Breast epithelium (tissue), 4 donors: ENCODE data around the gene SLC25A6. TPM values are rescaled to one million over a fixed set of nuclear protein-coding genes. Genes with fewer than 3 reads are reported as not detected.
A peak's percentile ranks its signal among the peaks of the same experiment; 100 is the strongest.

Source experiments
- DNase-seq, 2 donors: peaks; one replicate each; pipeline ENCODE4 v3.0.0-alpha.2; 2019; ENCODE audit warnings: low spot score in 2 of 2
- H3K27ac ChIP-seq, 2 donors: fragments of 200-600 bp; sonication (generic) in 1 of 2; one replicate each; pipeline ENCODE4 v1.5.1; 2016 to 2019; ENCODE audit warnings: mild to moderate bottlenecking in 1 of 2
- H3K27me3 ChIP-seq, 2 donors: fragments of 200-600 bp; sonication (generic) in 1 of 2; one replicate each; pipeline versions ENCODE4 v1.5.1 to v1.6.0; 2017 to 2019; ENCODE audit warnings: control low read depth in 1 of 2, mild to moderate bottlenecking in 1 of 2
- H3K36me3 ChIP-seq: fragments of 200-600 bp; one replicate; pipeline ENCODE4 v1.5.1; 2019
- H3K4me1 ChIP-seq, 2 donors: fragments of 200-600 bp; sonication (generic); one replicate each; pipeline ENCODE4 v1.5.1; 2016 to 2019; ENCODE audit warnings: control low read depth in 1 of 2
- H3K4me3 ChIP-seq, 3 donors: fragments of 200-600 bp; sonication (generic); 1 replicate in 2 of 3; 2 replicates in 1 of 3; pipeline ENCODE4 v1.5.1; 2016 to 2019; ENCODE audit warnings: mild to moderate bottlenecking in 3 of 3, moderate library complexity in 2 of 3
- H3K9me3 ChIP-seq, 2 donors: fragments of 200-600 bp; sonication (generic) in 1 of 2; one replicate each; pipeline ENCODE4 v1.5.1; 2016 to 2019; ENCODE audit warnings: control low read depth in 1 of 2
- POLR2A ChIP-seq: fragments of 450-650 bp; IDR thresholded peaks from one replicate; pipeline ENCODE4 v1.6.1; 2016; ENCODE audit warnings: antibody characterized with exemption, mild to moderate bottlenecking, moderate library complexity
- POLR2AphosphoS5 ChIP-seq, 3 donors: sonication (generic); formaldehyde crosslinking; IDR thresholded peaks; one replicate each; pipeline ENCODE4 v1.6.1; 2017; ENCODE audit warnings: antibody characterized with exemption in 3 of 3
- intact Hi-C: fragments of 100-400 bp; cut with DNase I; formaldehyde crosslinking; loops from one replicate; pipeline ENCODE4 v1.15.1; 2023; ENCODE audit warnings: low total_unique reads
- total RNA-seq, 3 donors: library from RNA; depleted of rRNA; stranded (reverse); fragments of >200 nt; gene quantifications; one replicate each; pipeline ENCODE4 v1.1.0, GENCODE V29; 2016
- TF ChIP-seq, protein P1 (sequence below), 3 donors: fragments of 450-650 bp; IDR thresholded peaks; one replicate each; pipeline ENCODE4 v1.5.1; 2016 to 2017; ENCODE audit warnings: antibody characterized with exemption in 3 of 3, mild to moderate bottlenecking in 3 of 3, moderate library complexity in 3 of 3

Gene SLC25A6
- 100 to 1,000 TPM; 306 to 401 (median 351) TPM for total RNA-seq

DNA sequence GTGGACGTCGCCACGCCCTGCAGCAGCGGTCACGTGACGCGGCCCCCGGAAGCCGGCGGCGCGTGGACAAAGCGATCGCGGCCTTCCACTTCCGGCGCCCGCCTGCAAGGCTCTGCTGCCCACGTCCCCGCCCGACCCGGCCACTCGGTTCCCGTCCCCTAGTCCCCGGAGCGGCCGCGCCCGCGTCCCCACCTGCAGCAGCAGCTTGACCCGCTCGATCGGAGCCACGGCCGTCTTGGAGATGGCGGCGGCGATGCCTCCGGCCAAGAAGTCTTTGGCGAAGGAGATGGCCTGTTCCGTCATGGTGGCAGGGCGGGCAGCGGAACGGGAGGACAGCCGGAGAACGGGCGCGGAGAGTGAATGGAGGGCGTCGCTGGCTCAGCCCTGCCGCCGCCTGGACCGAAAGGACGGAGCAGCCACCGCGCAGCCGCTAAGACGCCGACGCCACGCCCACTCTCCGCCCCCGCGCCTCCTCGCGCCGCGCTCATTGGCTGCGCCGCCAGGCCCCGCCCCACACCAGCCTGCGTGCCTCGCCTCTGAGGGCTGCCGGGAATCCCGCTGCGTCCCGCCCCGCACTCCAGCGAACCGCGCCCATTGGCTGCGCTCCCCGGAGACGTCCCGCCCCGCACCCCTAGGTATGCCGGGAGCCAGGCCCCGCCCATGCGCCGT, at the start of gene SLC25A6:
SLC25A6 (minus strand) TSS at position 407 of the 669 bp plus-strand sequence; CDS start at position 303, 104 bp downstream.
- peak; percentile 98 to 99 for DNase-seq
- intact Hi-C loops, result loop anchor here (5.0 to 10.0 kb wide), 2 partner anchors 60 to 203 kb away; partner anchors contain the start of genes AKAP17A and ASMTL
- peak; percentile 82 to 97 (median 88) for TF ChIP-seq POLR2AphosphoS5 (IDR thresholded peaks at IDR 0.05)
- TF ChIP-seq POLR2A, result peak; percentile 58
- TF ChIP-seq, protein P1, sequence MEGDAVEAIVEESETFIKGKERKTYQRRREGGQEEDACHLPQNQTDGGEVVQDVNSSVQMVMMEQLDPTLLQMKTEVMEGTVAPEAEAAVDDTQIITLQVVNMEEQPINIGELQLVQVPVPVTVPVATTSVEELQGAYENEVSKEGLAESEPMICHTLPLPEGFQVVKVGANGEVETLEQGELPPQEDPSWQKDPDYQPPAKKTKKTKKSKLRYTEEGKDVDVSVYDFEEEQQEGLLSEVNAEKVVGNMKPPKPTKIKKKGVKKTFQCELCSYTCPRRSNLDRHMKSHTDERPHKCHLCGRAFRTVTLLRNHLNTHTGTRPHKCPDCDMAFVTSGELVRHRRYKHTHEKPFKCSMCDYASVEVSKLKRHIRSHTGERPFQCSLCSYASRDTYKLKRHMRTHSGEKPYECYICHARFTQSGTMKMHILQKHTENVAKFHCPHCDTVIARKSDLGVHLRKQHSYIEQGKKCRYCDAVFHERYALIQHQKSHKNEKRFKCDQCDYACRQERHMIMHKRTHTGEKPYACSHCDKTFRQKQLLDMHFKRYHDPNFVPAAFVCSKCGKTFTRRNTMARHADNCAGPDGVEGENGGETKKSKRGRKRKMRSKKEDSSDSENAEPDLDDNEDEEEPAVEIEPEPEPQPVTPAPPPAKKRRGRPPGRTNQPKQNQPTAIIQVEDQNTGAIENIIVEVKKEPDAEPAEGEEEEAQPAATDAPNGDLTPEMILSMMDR (IDR thresholded peaks at IDR 0.05), result peak; percentile 39 to 53 (median 39)
- H3K27me3 ChIP-seq, result no peaks in the 10 kb centered on the region
- H3K27ac ChIP-seq, result peak within 1 kb of the TSS; percentile 97 to 99
- peaks cover 0 to 9% of the 10 kb centered on the region in 2 donors for H3K4me1 ChIP-seq
- no peaks in the 10 kb centered on the region for H3K9me3 ChIP-seq
- peak within 1 kb of the TSS; percentile 86 to 99 (median 97) for H3K4me3 ChIP-seq
- no peaks in the 10 kb centered on the region for H3K36me3 ChIP-seq

DNA sequence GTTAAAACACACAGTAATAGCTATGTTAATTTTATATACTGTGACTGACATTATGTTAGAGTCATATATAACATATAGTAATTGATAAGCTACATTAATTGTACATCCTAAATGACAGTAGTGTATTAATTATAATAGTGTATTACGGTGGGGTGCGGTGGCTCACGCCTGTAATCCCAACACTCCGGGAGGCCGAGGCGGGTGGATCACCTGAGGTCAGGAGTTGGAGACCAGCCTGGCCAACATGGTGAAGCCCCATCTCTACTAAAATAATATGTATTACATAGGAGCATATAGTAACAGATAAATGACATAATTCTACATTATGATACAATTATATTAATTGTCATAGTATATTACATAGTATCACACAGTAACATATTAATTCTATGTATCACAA, 48.6 kb upstream of the SLC25A6 start:
- no peak for TF ChIP-seq POLR2A
- TF ChIP-seq, protein P1 (IDR thresholded peaks at IDR 0.05), result no peak
- no peak for TF ChIP-seq POLR2AphosphoS5 (IDR thresholded peaks at IDR 0.05)
- intact Hi-C loops, result no loop called here
- no peak overlapping the region for H3K27ac ChIP-seq
- H3K9me3 ChIP-seq, result no peaks in the 10 kb centered on the region
- no peaks in the 10 kb centered on the region for H3K4me1 ChIP-seq
- no peaks in the 10 kb centered on the region for H3K36me3 ChIP-seq
- H3K27me3 ChIP-seq, result no peaks in the 10 kb centered on the region
- peak in 1 of 2 donors; percentile 12 for DNase-seq
- H3K4me3 ChIP-seq, result no peak overlapping the region

DNA sequence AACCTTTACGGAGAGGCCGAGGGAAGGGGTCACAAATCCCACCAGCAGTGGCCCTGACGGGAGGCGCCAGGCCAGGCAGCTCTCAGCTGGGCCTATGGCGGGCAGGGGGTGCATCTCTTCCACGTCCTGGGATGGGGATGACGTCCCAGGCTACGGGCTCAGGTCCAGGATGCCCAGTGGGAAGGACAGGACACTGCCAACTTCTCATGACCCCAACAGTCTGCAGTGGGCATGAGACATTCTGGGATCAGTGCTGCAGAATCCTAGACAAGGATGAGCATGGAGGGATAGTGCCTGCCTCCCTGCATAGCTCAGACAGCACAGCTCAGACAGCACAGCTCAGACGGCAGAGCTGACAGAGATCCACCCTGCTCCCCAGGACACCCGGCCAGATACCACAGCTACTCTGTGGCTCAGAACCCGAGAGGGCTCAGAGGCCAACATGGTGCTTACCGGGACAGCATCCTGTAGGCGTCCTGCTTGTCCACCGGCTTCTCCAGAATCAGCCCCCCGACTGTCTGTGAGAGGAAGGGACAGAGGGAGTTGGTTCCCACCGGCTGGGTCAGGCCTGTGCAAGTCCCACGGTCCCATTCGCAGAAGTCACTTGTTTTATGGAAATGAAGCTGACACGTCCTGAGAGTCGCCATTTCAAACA, 43.5 kb upstream of the SLC25A6 start:
- intact Hi-C loops, result no loop called here
- no peaks in the 10 kb centered on the region for H3K4me1 ChIP-seq
- H3K27me3 ChIP-seq, result no peaks in the 10 kb centered on the region
- peak in 1 of 2 donors; percentile 39 for DNase-seq
- no peak overlapping the region for H3K4me3 ChIP-seq
- TF ChIP-seq, protein P1 (IDR thresholded peaks at IDR 0.05), result no peak
- no peak for TF ChIP-seq POLR2A
- no peak for TF ChIP-seq POLR2AphosphoS5 (IDR thresholded peaks at IDR 0.05)
- no peak overlapping the region for H3K27ac ChIP-seq
- H3K36me3 ChIP-seq, result no peaks in the 10 kb centered on the region
- no peaks in the 10 kb centered on the region for H3K9me3 ChIP-seq

DNA sequence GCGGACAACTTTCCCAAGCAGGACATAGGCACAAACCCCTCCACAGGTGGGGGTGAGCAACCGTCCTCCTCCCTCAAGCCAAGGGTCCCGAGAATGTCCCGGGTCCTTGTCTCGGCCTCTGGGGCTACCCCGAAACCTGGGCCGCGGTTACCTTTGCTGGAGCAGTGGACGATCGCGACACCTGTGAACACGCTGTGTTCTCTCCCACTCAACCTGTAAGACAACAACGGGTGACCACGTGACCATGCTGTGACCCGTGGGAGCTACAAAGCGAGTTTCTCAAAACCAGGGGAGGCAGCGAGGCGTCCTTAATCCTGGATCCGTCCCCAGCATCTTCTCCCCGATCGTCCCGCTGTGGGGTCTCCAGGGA, 42.9 kb upstream of the SLC25A6 start:
- TF ChIP-seq, protein P1 (IDR thresholded peaks at IDR 0.05), result no peak
- no peak for TF ChIP-seq POLR2AphosphoS5 (IDR thresholded peaks at IDR 0.05)
- TF ChIP-seq POLR2A, result no peak
- H3K4me3 ChIP-seq, result no peak overlapping the region
- H3K9me3 ChIP-seq, result no peaks in the 10 kb centered on the region
- intact Hi-C loops, result no loop called here
- H3K36me3 ChIP-seq, result no peaks in the 10 kb centered on the region
- no peaks in the 10 kb centered on the region for H3K4me1 ChIP-seq
- no peak overlapping the region for H3K27ac ChIP-seq
- peak in 1 of 2 donors; percentile 42 for DNase-seq
- no peaks in the 10 kb centered on the region for H3K27me3 ChIP-seq
